Activated CD8-positive, alpha-beta memory T cell treated with anti-CD3 and anti-CD28 coated beads for 4 hours (primary cell): ENCODE data around the gene FCF1.
A peak's percentile ranks its signal among the peaks of the same experiment; 100 is the strongest.

ENCODE experiments used
- DNase-seq, 2 donors: peaks; one replicate each; pipeline ENCODE4 v3.0.0-alpha.2; 2020; ENCODE audit warnings: low read depth in 2 of 2

The FCF1 gene

DNA sequence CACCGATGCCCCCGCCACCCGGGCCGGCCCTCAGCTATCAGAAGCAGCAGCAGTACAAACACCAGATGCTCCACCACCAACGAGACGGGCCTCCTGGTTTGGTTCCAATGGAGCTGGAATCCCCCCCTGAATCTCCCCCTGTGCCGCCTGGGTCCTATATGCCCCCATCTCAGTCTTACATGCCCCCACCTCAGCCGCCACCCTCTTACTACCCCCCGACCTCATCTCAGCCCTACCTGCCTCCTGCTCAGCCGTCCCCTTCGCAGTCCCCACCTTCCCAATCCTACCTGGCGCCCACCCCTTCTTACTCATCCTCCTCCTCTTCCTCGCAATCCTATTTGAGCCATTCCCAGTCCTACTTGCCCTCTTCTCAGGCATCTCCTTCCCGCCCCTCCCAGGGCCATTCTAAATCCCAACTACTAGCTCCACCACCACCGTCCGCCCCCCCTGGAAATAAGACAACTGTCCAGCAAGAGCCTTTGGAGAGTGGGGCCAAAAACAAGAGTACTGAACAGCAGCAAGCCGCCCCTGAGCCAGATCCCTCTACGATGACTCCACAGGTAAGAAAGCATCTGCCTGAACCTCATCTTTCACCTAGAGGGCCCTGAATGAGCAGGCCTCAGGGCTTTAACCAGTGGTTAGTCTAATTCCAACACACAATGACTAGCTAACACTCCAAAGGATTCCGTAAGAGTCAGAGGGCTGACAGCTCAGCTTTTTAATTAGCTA lies 51.0 kb downstream of the FCF1 start:
- peak in 1 of 2 donors; percentile 0 for DNase-seq

DNA sequence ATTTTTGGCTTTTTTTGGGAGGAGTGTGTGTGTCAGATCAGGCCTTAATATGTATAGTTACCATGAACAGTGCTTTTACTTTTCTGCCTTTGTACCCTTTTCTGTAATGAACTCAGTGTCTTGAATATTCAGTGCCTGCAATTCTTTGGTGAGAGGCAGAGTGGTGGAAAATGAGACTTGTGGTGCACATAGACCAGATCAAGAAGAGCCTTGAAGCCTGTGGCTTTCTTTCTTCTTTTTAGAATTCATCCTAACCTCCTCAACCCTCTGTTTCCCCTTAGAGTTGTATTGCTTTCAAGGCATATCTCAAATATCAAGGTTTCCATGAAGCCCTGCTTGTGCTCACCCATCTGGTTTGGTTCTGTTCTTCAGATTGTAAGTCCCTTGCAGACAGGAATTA lies 52.8 kb downstream of the FCF1 start:
- DNase-seq: no peak

DNA sequence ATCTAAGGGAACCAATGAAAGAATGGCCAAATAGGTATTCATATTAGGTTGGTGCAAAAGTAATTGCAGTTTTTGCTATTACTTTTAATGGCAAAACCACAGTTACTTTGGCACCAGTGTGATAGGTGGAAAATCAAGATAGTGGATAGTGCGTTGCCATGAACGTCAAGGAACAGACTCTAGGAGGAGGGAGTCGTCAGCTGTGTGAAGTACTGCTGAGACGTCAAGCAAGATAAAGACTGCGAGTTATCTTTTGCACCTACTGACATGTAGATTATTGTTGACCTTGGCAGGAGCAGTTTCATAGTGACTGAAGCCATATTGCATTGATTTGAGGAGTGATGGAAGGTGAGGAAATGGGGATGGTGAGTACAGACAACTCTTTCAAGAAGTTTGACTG lies 58.5 kb downstream of the FCF1 start:
- no peak for DNase-seq

DNA sequence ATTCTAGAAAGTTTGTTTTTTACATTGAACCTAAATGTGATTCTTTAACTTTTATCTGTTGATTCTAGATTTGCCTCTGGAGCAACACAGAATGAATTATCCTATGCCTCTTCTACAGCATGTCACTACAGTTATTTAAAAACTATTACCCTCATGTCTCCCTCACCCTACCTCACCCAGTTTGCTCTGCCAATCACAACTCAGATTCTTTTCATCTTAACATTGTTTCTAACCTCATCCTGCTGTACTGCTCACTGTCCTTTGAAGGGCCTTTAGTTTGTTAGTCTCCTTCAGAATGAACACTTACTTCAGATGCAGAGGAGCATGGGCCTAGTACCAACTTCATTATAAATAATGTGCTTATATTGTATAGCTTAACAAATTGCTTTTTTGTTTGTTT lies 71.7 kb downstream of the FCF1 start:
- no peak for DNase-seq

DNA sequence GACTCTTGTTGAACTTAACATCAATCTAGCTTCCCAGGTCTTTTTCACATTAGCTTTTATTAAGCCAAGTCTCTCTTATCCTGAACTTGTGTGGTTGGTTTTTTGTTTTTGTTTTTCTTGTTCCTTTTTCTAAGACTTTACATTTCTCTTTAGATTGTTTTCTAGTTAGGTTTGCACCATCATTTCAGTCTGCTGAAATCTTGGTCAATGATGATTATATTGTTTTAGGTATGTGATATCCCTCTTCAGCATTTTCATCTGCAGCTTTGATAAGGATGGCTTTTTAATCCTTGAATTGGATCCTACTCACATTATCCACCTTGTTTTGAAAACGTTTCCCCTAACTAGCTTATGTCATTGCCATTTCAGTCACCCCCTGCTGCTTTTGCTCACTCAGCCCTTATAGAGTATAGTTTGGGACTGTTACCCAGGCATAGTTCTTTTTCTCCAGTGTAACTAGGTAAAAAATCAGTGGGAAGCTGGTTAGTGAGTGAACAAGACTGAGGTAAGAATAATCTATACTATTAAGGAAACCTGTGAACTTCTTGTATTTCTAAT lies 72.2 kb downstream of the FCF1 start:
- no peak for DNase-seq

DNA sequence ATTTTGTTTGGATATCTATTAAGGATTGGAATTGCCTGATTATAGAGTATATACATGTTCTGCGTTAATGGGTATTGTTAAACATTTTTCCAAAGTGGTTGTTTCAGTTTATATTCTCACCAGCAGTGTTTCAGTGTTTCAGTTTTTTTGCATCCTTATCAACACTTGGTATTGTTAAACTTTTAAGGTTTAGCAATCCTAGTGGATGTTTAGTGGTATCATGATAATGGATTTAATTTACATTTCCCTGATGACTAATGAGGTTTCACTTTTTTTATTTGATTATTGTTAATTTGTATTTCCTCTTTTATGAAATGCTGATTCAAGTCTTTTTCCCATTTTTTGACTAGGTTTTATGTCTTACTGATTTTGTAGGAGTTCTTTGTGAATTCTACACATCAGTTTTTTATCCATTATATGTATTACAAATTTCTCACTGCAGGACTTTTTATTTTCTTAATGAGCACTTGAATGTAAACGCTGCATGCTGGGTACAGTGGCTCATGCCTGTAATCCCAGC lies 73.9 kb downstream of the FCF1 start:
- DNase-seq: no peak
